Hippocampal formation (tissue), 2 donors: ENCODE measurements around the gene RDH5.

Experiments used
- DNase-seq, 2 donors: peaks; one replicate each; lab custom pipeline; 2025; lab: John Stamatoyannopoulos, UW

Gene RDH5, protein sequence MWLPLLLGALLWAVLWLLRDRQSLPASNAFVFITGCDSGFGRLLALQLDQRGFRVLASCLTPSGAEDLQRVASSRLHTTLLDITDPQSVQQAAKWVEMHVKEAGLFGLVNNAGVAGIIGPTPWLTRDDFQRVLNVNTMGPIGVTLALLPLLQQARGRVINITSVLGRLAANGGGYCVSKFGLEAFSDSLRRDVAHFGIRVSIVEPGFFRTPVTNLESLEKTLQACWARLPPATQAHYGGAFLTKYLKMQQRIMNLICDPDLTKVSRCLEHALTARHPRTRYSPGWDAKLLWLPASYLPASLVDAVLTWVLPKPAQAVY

DNA sequence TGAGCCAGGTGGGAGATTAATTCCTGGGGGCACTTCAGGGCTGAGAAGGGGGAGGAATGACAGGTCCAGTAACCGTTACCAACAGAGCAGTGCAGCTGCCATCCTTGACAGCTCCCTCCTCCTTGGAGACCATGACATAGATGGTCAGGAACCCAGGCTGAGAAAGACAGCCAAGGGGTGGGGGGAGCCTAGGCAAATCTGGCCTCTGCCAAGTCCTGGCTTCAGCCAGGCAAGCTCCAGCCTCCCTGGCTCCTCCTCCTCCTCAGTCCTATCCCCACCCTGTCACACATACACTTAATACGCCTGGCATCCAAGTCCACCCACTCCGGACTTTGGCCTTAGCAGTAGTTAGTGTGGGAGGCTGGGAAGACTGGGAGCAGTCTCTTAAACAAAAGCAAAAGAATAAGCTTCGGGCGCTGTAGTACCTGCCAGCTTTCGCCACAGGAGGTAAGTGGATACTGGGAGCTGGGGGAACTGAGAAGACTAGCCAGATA, at the start of gene RDH5:
RDH5 (plus strand) TSS at position 323 of the 494 bp plus-strand sequence. CDS start 792 bp downstream, outside the sequence.
- DNase-seq, result peak in 1 of 2 donors; percentile 42

DNA sequence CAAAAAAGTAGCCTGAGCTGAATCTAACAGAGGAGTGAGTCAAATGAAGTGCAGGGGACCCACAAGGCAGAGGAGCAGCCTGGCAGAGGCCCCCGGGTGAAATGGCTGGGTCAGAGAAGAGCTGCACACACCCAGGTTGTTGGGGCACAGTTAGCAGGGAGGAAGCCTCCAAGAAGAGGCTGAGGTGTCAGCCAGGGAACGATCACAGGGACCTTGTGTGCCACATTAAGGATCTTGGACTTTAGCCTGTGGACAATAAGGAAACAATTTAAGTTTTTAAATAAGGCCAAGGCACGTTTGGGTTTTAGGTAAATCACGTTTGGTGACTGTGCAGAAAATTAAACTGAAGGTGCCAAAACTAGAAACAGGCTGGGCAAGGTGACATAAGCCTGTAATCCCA, 48.4 kb upstream of the RDH5 start:
- no peak for DNase-seq

DNA sequence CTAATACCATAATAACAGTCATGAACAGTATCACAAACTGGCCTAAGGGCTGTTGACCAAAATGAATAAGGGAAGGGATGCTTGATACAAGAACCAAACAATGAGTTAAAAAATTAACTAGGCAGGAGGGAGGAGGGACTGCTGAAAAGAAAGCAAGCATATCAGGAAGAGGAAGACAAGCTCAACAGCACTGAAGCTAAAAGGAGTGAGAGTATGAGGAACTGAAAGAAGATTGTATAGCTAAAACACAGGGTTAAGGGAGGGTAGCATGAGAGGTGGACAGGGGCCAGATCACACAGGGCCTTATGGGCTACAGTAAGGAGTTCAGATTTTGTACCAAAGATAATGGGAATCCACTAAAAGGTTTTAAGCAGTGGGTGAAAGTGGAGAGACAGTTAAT, 46.6 kb upstream of the RDH5 start:
- DNase-seq, result peak in 1 of 2 donors; percentile 4

DNA sequence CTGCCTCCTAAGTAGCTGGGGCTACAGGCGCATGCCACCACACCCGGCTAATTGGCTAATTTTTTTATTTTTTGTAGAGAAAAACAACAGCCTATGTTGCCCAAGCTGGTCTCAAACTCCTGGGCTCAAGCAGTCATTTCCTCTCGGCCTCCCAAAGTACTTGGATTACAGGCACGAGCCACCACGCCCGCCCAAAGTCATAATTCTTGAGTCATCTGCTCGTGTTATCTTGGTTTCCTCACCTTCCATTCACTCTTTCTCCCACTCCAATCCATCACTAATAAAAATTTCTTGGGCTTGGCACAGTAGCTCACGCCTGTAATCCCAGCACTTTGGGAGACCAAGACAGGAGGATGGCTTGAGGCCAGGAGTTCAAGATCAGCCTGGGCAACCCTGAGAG, 44.5 kb upstream of the RDH5 start:
- no peak for DNase-seq

DNA sequence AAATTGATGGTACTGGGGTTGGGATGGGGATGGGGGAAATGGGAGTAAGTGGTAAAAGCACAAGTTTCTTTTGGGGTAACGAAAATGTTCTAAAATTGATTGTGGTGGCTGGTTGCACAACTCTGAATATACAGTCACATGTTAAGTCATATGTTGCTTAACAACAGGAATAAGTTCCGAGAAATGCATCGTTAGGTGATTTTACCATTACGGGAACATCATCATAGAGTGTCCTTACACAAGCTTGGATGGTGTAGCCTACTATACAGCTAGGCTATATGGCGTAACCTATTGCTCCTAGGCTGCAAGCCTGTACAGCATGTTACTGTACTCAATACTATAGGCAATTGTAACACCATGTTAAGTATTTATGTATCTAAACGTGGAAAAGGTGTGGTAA, 43.5 kb upstream of the RDH5 start:
- no peak for DNase-seq

DNA sequence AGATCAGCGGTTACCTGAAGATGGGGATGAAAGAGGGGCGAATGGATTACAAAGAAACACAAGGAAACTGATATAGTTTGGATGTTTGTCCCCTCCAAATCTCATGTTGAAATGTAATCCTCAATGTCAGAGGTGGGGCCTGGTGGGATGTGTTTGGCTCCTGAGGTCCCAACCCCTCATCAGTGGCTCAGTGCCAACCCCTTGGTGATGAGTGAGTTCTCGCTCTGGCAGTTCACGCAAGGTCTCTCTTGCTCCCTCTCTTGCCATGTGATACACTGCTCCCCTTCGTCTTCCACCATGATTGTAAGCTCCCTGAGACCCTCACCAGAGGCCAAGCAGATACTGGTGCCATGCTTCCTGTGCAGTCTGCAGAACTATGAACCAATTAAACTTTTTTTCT, 40.5 kb upstream of the RDH5 start:
- DNase-seq, result no peak

DNA sequence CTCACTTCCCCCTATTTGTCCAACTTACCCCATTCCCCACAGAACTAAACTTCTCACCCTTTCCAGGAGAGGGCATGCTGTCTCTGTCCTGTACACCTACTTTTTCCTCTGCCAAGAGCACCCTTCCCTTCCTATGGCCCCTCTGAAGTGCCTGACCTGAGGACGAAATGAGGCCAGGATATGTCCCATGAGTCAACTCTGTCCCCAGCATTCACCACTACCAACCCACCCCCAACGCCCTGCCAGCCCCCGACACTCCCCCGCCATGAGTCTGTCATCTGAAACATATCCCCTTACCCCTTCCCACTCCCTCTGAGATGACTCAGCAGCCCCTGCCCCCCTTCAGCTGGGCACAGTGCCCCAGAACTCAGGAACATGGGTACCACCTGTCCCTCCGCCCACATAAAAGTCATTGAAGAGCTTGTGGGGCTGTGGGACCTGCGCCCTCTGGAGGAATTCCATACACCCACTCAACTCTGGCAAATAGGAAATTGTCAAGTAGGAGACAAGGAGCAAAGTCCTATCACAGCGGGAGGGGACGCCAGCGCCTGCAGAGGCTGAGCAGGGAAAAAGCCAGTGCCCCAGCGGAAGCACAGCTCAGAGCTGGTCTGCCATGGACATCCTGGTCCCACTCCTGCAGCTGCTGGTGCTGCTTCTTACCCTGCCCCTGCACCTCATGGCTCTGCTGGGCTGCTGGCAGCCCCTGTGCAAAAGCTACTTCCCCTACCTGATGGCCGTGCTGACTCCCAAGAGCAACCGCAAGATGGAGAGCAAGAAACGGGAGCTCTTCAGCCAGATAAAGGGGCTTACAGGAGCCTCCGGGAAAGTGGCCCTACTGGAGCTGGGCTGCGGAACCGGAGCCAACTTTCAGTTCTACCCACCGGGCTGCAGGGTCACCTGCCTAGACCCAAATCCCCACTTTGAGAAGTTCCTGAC, 38.8 kb upstream of the RDH5 start:
- no peak for DNase-seq

DNA sequence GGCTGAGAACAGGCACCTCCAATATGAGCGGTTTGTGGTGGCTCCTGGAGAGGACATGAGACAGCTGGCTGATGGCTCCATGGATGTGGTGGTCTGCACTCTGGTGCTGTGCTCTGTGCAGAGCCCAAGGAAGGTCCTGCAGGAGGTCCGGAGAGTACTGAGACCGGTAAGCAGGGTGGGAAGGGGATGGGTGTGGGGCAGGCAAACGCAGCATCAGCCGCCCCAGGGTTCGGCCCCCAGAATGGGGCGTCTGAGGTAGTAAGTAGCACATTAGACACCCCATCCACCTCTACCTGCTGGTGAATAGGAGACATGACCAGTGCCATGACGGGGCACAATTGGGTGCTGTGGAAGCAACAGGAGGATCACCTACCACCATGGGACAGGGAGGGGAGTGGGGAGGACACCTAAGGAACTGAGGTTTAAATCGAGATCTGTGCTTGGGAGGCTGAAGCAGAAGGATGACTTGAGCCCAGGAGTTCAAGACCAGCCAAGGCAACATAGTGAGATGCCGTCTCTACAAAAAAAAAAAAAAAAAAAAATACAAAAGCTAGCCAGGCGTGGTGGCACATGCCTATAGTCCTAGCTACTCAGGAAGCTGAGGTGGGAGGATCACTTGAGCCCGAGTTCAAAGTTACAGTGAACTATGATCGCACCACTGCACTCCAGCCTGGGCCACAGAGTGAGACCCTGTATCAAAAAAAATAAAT, 38.0 kb upstream of the RDH5 start:
- DNase-seq, result no peak

DNA sequence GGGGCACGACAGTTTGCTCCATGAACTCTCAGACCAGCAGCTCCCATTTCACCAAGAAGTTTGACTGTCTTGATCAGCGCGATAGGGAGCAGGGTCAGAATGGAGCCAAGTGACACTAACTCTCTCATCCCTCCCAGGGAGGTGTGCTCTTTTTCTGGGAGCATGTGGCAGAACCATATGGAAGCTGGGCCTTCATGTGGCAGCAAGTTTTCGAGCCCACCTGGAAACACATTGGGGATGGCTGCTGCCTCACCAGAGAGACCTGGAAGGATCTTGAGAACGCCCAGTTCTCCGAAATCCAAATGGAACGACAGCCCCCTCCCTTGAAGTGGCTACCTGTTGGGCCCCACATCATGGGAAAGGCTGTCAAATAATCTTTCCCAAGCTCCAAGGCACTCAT, 36.5 kb upstream of the RDH5 start:
- no peak for DNase-seq

DNA sequence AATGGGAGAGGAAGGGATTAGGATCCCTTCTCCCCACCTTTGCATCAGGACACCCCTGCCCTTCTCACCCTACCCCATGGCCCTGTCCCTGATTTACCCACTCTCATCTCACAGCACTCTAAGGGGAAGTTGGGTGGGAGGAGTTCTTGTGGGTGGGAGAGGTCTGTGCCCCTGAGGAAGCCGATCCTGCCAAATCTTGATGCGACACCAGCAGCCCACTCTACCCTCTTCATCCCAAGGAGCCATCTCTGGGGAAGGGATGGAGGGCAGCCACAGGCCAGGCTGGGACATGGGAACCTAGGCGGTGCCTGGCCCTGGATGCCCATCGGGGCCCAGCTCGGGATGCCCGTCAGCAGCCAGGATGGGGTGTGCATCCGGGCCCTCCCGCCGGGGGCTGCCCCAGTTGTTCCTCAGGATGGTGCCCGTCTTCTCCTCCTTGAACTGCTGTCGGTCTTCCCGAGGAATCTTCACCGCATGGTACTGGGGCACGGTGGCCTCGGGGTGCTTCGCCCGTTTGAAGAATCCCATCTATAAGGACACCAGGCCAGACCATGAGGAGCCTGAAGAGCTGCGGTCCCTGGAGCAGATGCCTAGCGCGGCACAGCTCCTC, 35.3 kb upstream of the RDH5 start:
- no peak for DNase-seq

DNA sequence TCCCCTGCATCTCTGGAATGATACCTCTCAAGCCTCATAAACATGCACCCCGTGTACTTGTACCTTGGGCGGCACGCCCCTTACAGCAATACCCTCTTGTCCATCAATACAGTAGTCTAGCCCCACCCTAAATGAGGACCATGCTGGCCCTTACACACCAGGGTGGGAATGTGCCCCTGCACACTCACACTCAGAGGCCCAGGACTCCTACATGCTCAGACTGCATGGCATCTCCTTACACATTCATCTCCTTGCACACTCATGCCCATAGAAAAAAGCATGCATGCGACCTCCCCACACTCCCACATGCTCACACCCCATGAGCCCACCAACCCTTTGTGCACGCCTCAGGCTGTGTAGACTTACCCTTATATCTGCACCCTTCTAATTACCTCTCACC, 34.5 kb upstream of the RDH5 start:
- no peak for DNase-seq

DNA sequence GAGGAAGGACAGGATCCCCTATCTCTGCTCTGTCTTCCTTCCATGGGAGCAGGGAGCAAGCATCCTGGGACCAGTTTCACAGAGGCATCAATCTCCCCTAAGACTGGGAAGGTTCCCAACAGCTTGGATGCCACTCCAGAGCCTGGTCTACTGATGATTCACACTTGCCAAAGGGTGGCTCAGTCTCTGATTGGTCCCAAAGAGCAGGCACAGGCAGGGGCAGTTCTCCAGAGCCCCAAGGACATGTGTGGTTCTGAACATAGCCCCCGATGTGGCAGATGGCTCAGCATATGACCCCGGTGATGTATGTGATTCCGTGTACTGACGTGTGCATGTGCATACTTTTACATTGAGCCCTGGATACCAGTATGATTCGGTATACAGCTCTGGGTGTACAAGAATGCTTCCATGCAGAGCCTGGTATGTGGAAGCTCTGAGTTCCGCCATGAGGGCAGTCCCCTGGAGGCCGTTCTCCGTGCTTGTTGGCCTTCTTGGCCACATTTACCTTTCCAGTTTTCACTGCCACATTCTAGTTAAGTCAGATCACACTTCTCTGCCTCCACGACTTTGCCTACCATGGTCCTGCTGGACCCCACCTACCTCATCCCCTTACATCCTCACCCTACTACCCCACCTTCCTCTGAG, 33.7 kb upstream of the RDH5 start:
- no peak for DNase-seq

DNA sequence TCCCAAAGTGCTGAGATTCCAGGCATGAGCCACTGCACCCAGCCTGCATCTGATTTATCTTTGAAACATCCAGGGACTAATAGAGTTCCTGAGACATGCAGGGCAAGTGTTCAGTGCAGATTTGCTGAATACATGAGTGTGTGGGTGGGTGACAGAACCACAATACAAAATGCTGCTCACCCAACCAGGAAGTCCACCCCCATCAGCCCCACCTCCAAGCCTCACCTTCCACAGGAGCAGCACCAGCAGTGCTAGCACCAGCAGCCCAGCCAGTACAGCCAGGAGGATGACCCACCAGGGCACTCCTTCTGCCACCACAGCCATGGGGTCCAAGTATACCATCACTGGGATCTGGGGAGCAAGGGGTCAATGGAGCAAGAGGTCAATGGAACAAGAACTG, 32.4 kb upstream of the RDH5 start:
- DNase-seq, result no peak

DNA sequence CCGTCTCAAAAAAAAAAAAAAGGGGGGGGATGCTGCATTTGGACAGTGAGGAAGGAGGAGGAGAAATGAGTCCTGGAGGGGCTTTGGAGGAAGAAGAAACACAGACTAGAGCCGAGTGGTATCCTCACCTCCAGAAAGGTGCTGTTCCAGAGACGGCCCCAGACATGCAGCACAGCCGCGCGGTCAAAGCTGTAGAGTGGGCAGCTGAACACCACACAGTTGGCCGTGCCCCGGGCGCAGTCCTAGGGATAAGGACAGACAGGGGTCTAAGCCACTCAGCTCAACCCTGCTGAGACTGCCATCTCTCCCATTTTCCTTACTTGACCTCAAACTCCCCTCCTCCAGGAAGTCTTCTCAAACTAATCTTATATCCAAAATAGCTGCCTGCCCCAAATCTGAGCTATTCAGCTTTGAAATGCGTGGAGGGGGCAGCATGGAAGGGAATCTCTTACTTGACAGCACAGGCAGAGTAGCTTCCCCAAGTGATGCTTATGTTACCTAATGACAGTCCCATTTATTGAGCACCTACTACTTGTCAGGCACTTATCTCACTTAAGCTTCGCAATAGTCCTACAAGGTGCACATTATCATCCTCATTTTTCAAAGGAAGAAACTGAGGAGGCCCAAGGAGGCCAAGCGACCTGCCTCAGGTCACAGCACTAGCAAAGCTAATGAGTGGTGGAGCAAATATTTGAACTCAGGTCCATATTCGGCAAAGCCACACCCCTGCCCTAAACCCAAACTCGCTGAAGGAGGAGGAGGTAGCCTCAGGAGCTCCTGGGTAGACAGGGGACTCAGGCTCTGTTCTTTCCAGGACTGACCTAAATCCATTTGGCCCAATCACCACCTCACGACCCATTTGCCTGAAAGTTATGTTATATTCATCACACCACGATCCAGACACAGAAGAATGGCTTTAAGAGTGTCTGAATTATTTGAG, 31.2 kb upstream of the RDH5 start:
- DNase-seq, result no peak

DNA sequence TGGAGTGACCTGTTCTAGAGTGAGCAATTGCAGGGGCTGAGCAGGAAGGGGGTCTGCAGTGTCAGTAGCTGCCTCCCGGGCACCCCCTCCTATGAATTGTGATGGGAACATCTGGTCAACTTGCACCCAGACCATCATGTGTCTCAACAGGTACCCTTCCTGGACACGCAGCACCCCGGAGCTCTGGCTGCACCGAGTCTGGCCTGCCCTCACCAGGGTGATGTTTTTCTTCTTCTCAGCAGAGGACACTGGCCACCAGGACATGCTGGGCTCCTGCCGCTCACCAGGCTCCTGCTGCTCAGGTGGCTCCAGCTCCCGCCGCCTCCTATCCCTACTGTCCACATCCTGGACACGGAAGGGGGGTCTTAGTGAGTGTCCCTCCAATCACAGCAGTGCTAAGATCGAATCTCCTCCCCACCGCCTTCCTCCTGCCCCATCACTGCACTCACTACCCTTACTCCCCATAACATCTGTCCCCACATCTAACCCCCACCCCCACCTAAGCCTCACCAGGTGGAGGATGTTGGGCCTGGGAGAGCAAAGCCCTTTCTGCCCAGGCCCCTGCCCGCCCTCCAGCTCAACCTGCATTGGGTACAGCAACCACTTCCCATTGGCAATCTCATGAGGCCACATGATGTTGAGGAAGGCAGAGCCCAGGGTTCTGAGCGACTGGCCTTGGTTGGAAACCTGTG, 27.4 kb upstream of the RDH5 start:
- no peak for DNase-seq

DNA sequence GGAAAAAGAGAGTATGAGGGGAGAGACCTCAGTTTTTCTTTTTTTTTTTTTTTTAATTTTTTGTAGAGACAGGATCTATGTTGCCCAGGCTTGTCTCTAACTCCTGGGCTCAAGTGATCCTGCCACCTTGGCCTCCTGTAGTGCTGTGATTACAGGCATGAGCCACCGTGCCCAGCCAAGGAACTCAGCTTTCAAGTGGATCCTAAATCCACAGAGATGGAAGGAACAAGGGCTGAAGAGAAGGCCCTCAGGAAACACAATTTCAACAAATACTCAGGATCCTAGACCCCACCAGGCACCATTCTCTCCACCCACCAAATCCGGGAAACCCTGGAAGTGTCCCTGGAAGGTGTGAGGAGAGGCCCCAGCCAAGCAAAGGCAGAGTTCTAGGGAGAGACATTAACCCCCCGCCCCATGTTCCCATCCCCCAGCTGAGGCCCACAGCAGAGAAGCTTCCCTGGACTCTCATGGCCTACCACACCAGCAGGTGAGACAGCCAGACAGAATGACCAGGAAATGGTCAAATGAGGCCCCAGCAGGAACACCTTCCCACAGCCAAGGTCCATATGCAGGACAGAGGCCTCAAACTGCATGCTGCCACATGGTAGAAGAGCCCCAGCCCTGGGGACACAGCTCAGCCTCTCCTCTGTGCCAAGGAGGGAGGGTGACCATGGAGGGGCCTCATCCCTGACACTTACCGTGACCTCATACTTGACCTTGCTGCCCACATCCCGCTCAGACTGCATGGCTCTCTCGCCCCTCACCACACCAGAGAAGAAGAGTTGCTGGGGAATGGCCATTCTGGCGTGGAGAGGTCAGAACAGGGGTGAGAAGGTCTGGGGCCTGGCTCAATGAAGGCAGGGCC, 26.6 kb upstream of the RDH5 start:
- DNase-seq, result no peak

DNA sequence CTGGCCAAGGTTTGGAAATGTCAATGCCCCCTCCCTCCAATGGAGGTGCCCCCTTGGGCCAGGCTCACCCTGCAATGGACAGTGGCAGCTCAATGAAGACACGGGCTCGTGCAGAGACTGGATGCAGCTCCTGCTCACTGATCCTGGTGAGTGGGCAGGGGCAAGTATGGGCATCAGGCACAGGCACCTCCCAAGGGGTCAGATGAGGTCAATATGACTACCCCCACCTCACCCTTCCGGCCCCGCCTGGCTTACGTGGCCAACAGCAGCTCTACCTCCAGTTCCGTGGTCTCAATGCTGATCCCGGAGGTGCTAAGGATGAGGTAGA, 26.0 kb upstream of the RDH5 start:
- DNase-seq, result no peak

DNA sequence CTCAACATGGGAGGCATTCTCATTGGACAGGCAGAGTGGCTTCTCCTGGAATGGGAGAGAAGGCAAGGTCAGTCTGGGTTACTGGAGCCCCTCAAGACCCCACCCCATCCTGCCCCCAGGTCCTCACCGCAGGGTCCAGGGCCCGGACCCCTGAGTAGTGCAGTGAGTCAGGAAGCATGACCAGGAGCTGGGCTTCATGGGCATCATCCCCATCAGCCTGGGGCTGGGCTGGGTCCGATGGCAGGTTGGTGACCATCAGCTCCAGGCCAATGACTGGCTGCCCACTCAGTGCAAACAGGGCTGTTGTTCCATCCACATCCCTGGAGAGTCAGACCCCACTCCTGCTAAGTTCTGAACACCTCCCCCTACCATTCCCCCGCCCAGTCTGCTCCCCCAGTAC, 25.5 kb upstream of the RDH5 start:
- no peak for DNase-seq

DNA sequence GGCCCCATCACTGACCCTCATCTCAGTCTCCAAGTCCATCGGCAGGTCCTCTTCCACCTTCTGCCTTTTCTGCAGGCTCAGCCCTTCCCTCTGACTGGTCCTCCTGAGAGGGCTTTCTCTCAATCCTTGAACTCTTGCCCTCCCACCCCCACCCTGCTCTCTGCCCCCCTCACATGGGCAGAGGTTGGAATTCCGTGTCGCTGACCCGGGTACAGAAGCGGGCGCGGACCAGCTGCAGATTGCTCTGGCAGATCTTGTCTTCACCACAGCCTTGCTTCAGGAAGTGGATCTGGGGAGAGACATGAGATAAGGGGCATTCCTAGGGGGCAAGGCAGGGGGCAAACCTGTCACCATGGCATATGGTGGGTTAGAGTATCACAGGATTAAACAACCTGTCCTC, 24.8 kb upstream of the RDH5 start:
- no peak for DNase-seq
